SK-N-SH (cell line): Measurements from ENCODE around the gene C9orf43. TPM values are rescaled to one million over a fixed set of nuclear protein-coding genes. Genes with fewer than 3 reads are reported as not detected.

Experiments used
- CTCF ChIA-PET: fragments of 300-600, 350-600 bp; formaldehyde crosslinking; extraction: SDS; loops from one replicate; lab custom pipeline; 2021; lab: Yijun Ruan, JAX
- POLR2A ChIA-PET: fragments of 350-600 bp; sonication (Branson Sonifier 250); formaldehyde crosslinking; extraction: SDS; loops from one replicate; lab custom pipeline; 2020; ENCODE audit warnings: antibody characterized with exemption, inconsistent platforms; lab: Yijun Ruan, JAX
- DNase-seq: peaks from one replicate; pipeline ENCODE4 v3.0.0; 2012
- H2AFZ ChIP-seq: fragments of 200-600 bp; sonication (generic); 2 replicates; pipeline ENCODE4 v1.8.1; 2016; ENCODE audit warnings: antibody characterized with exemption, mild to moderate bottlenecking, low read depth
- H3F3A ChIP-seq: fragments of 200-600 bp; sonication (generic); replicated peaks from 2 replicates; pipeline ENCODE3; 2016; ENCODE audit warnings: antibody characterized with exemption, mild to moderate bottlenecking; ENCODE audit not compliant: insufficient read depth
- H3K27ac ChIP-seq, 2 experiments: fragments of 200-500 bp in 1 of 2; fragments of 200-600 bp in 1 of 2; sonication (Bioruptor generic) in 1 of 2; sonication (generic), shearing (Covaris generic) in 1 of 2; 2 replicates each; pipeline versions ENCODE4 v1.5.1 to v1.6.1; 2014 to 2016; ENCODE audit warnings: low read depth in 2 of 2, inconsistent platforms in 1 of 2, low read length in 1 of 2, mild to moderate bottlenecking in 1 of 2, mixed read lengths in 1 of 2
- H3K27me3 ChIP-seq: fragments of 200-600 bp; sonication (generic), shearing (Covaris generic); 2 replicates; pipeline ENCODE4 v1.6.1; 2016; ENCODE audit warnings: mixed run types; ENCODE audit not compliant: insufficient read depth
- H3K36me3 ChIP-seq, 2 experiments: fragments of 200-500 bp in 1 of 2; fragments of 200-600 bp in 1 of 2; sonication (Bioruptor generic) in 1 of 2; sonication (generic) in 1 of 2; replicated peaks in 1 of 2; 2 replicates each; pipeline versions ENCODE3 to v1.5.1; 2014 to 2016; ENCODE audit warnings: low read length in 1 of 2, mild to moderate bottlenecking in 1 of 2; ENCODE audit not compliant: insufficient read depth in 2 of 2, control insufficient read depth in 1 of 2
- H3K4me1 ChIP-seq, 2 experiments: fragments of 200-500 bp in 1 of 2; fragments of 200-600 bp in 1 of 2; sonication (Bioruptor generic) in 1 of 2; sonication (generic), shearing (Covaris generic) in 1 of 2; 2 replicates each; pipeline versions ENCODE4 v1.5.1 to v1.6.1; 2014 to 2016; ENCODE audit warnings: low read depth in 1 of 2, low read length in 1 of 2, mixed run types in 1 of 2; ENCODE audit not compliant: insufficient read depth in 2 of 2, control insufficient read depth in 1 of 2
- H3K4me2 ChIP-seq: fragments of 200-600 bp; sonication (generic), shearing (Covaris generic); 2 replicates; pipeline ENCODE4 v1.6.1; 2017; ENCODE audit warnings: mixed run types
- H3K4me3 ChIP-seq, 2 experiments: fragments of 200-500 bp in 1 of 2; fragments of 200-600 bp in 1 of 2; sonication (Bioruptor generic) in 1 of 2; sonication (generic), shearing (Covaris generic) in 1 of 2; 2 replicates each; pipeline versions ENCODE4 v1.5.1 to v1.8.1; 2014 to 2016; ENCODE audit warnings: low read depth in 2 of 2, inconsistent platforms in 1 of 2, low read length in 1 of 2, mild to moderate bottlenecking in 1 of 2, mixed read lengths in 1 of 2, moderate library complexity in 1 of 2
- H3K79me2 ChIP-seq: fragments of 200-600 bp; sonication (generic); 2 replicates; pipeline ENCODE4 v1.8.1; 2017; ENCODE audit warnings: mild to moderate bottlenecking; ENCODE audit not compliant: insufficient read depth
- H3K9ac ChIP-seq: fragments of 200-600 bp; sonication (generic); 2 replicates; pipeline ENCODE4 v1.6.1; 2017; ENCODE audit warnings: mixed run types
- H3K9me2 ChIP-seq: fragments of 200-600 bp; sonication (generic); 2 replicates; pipeline ENCODE4 v1.6.1; 2017; ENCODE audit warnings: mixed run types
- H3K9me3 ChIP-seq: fragments of 200-600 bp; sonication (generic); 2 replicates; pipeline ENCODE4 v1.6.1; 2017; ENCODE audit warnings: mixed run types, mild to moderate bottlenecking, moderate library complexity
- H4K20me1 ChIP-seq: fragments of 200-600 bp; sonication (generic); 2 replicates; pipeline ENCODE4 v1.6.1; 2017; ENCODE audit warnings: mild to moderate bottlenecking, mixed run types; ENCODE audit not compliant: insufficient read depth
- CHD2 ChIP-seq: fragments of 150-350 bp; IDR thresholded peaks from 2 replicates; pipeline ENCODE4 v1.6.1; 2018; ENCODE audit warnings: low read length; ENCODE audit not compliant: partially characterized antibody
- ELF1 ChIP-seq: IDR thresholded peaks from 2 replicates; pipeline ENCODE4 v1.4.0; 2012
- EZH2phosphoT487 ChIP-seq: fragments of 200-600 bp; sonication (generic); IDR thresholded peaks from 2 replicates; pipeline ENCODE4 v1.6.1; 2017; ENCODE audit warnings: low read depth, mixed run types, mild to moderate bottlenecking, antibody characterized with exemption, moderate library complexity, borderline replicate concordance
- FOSL2 ChIP-seq: IDR thresholded peaks from 2 replicates; pipeline ENCODE4 v1.4.0; 2012; ENCODE audit warnings: low read depth, mild to moderate bottlenecking, moderate library complexity, borderline replicate concordance
- FOXJ3 ChIP-seq: sonication (generic); formaldehyde crosslinking; IDR thresholded peaks from 2 replicates; pipeline ENCODE4 v1.5.1; 2020; ENCODE audit warnings: mild to moderate bottlenecking, missing genetic modification reagents
- FOXM1 ChIP-seq: IDR thresholded peaks from 2 replicates; pipeline ENCODE4 v1.4.0; 2012; ENCODE audit warnings: low read depth, mild to moderate bottlenecking
- MEF2A ChIP-seq: IDR thresholded peaks from 2 replicates; pipeline ENCODE4 v1.4.0; 2012; ENCODE audit warnings: low read depth, borderline replicate concordance
- RAD21 ChIP-seq: IDR thresholded peaks from 2 replicates; pipeline ENCODE4 v1.6.1; 2012; ENCODE audit warnings: mild to moderate bottlenecking, low read length
- REST ChIP-seq: IDR thresholded peaks from 2 replicates; pipeline ENCODE4 v1.6.1; 2012; ENCODE audit warnings: mild to moderate bottlenecking, low read depth, low read length, moderate library complexity
- RFX5 ChIP-seq: IDR thresholded peaks from 2 replicates; pipeline ENCODE4 v1.6.1; 2012; ENCODE audit warnings: mild to moderate bottlenecking, improper control_type of control experiment, low read length
- RXRA ChIP-seq: IDR thresholded peaks from 2 replicates; pipeline ENCODE4 v1.4.0; 2012; ENCODE audit warnings: low read depth, mild to moderate bottlenecking, borderline replicate concordance
- SMC3 ChIP-seq: IDR thresholded peaks from 2 replicates; pipeline ENCODE4 v1.6.1; 2012; ENCODE audit warnings: low read depth, low read length, improper control_type of control experiment
- TAF1 ChIP-seq: IDR thresholded peaks from 2 replicates; pipeline ENCODE4 v1.6.1; 2012; ENCODE audit warnings: low read depth, mild to moderate bottlenecking, low read length, moderate library complexity, borderline replicate concordance
- TCF12 ChIP-seq: IDR thresholded peaks from 2 replicates; pipeline ENCODE4 v1.4.0; 2012
- USF1 ChIP-seq: IDR thresholded peaks from 2 replicates; pipeline ENCODE4 v1.4.0; 2012; ENCODE audit warnings: low read depth, borderline replicate concordance
- ZBTB33 ChIP-seq: IDR thresholded peaks from 2 replicates; pipeline ENCODE4 v1.4.0; 2012; ENCODE audit warnings: low read depth, borderline replicate concordance
- WGBS: methylation state at CpG from one replicate; pipeline ENCODE4 v1.1.6; 2017; ENCODE audit warnings: low lambda C conversion rate; 5-methylcytosine and 5-hydroxymethylcytosine counted together
- polyA plus RNA-seq, 3 experiments: library from polyadenylated mRNA; depleted of rRNA; stranded (reverse); fragments of >200 nt; gene quantifications; 2 replicates each; pipeline ENCODE4 v1.2.3, GENCODE V29; 2012
- TF ChIP-seq, protein P1 (sequence below): fragments of 150-350 bp; IDR thresholded peaks from 2 replicates; pipeline ENCODE4 v1.6.1; 2017; ENCODE audit warnings: antibody characterized with exemption, low read length, low read depth, borderline replicate concordance

The C9orf43 gene
- polyA plus RNA-seq, 1 of the 3 experiments (the other 2 are of a cell fraction), result 0.58 TPM

DNA sequence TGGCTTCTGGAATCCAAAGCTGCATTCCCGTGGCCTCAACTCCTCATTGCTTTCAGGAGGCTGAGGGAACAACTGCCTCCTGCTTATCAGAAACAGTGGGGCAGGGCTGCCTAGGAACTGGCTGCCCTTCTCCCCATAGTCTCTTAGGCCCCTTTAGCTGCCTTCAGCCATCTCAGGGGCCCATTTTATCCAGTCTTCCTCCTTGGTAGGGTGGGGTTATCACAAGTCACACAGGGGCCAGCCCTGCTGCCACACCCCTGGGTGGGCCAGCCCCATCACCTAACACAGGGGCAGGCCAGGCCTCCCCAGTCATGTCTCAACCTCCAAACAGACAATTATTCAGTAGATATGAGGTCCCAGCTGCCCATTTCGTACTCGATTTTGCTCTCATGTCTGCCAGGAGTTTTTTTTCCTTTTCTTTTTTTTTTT lies 13.3 kb upstream of the C9orf43 start:
- H3K27me3 ChIP-seq, result no peaks in the 10 kb centered on the region
- H3K4me1 ChIP-seq, result peaks cover 8 to 10% of the 10 kb centered on the region in 2 experiments; a peak in 1 of 4 replicates
- no peak for TF ChIP-seq USF1
- no peak for TF ChIP-seq REST
- TF ChIP-seq, protein P1, sequence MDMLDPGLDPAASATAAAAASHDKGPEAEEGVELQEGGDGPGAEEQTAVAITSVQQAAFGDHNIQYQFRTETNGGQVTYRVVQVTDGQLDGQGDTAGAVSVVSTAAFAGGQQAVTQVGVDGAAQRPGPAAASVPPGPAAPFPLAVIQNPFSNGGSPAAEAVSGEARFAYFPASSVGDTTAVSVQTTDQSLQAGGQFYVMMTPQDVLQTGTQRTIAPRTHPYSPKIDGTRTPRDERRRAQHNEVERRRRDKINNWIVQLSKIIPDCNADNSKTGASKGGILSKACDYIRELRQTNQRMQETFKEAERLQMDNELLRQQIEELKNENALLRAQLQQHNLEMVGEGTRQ, result no peak
- TF ChIP-seq RAD21, result no peak
- TF ChIP-seq TCF12, result no peak
- TF ChIP-seq MEF2A, result no peak
- TF ChIP-seq ELF1, result no peak
- TF ChIP-seq CHD2, result no peak
- no peak for TF ChIP-seq ZBTB33
- no peak for TF ChIP-seq TAF1
- TF ChIP-seq EZH2phosphoT487, result no peak
- no peak for TF ChIP-seq RFX5
- TF ChIP-seq FOXJ3 (CRISPR knock-in tag), result no peak
- no peak for TF ChIP-seq RXRA
- no peak for TF ChIP-seq FOSL2
- TF ChIP-seq FOXM1, result no peak
- no peak for TF ChIP-seq SMC3
- H3K9me2 ChIP-seq, result no peaks in the 10 kb centered on the region
- no peak overlapping the region for H3K4me3 ChIP-seq
- no peak overlapping the region for H3K27ac ChIP-seq
- WGBS, result 80% methylated on average over 3 of the region's 3 CpGs
- peaks cover 0 to 3% of the 10 kb centered on the region in 2 experiments for H3K36me3 ChIP-seq
- no peaks in the 10 kb centered on the region for H4K20me1 ChIP-seq
- no peaks in the 10 kb centered on the region for H3K9me3 ChIP-seq
- no peak overlapping the region for H2AFZ ChIP-seq
- CTCF ChIA-PET, result no interaction called here
- no peak overlapping the region for H3K4me2 ChIP-seq
- peaks cover 6% of the 10 kb centered on the region for H3F3A ChIP-seq
- DNase-seq, result peak; percentile 4
- H3K9ac ChIP-seq, result no peak overlapping the region
- peaks cover 6% of the 10 kb centered on the region for H3K79me2 ChIP-seq
- POLR2A ChIA-PET, result no interaction called here
